GM18861 (cell line): Measurements from ENCODE around the gene COQ8A.

ENCODE experiments used
- ATAC-seq: cut with Tn5 transposase; IDR thresholded peaks from one replicate; pipeline ENCODE4 v1.9.1; 2021; ENCODE audit not compliant: unreplicated experiment

COQ8A gene

GRCh38 chr1:226940029-226940805 is at the start of gene COQ8A:
TSS of gene COQ8A (plus strand) at chr1:226940294. CDS start at chr1:226961386, 21,092 bp downstream.
- peak; percentile 94 for ATAC-seq

- no peak for ATAC-seq
Measured at GRCh38 chr1:226890331-226891108, 49.6 kb upstream of the COQ8A start.

- no peak for ATAC-seq
Measured at GRCh38 chr1:226891346-226891745, 48.7 kb upstream of the COQ8A start.

GRCh38 chr1:226891846-226892523 is 48.1 kb upstream of the COQ8A start:
- ATAC-seq = no peak

GRCh38 chr1:226892524-226892875 is 47.6 kb upstream of the COQ8A start:
- no peak for ATAC-seq

- no peak for ATAC-seq
Measured at GRCh38 chr1:226893936-226894335, 46.2 kb upstream of the COQ8A start.

- ATAC-seq = no peak
Measured at GRCh38 chr1:226894826-226895225, 45.3 kb upstream of the COQ8A start.

- ATAC-seq = no peak
Measured at GRCh38 chr1:226895644-226896043, 44.5 kb upstream of the COQ8A start.

GRCh38 chr1:226898246-226898645 is 41.8 kb upstream of the COQ8A start:
- no peak for ATAC-seq

GRCh38 chr1:226901421-226901820 is 38.7 kb upstream of the COQ8A start:
- ATAC-seq = no peak

GRCh38 chr1:226902601-226903000 is 37.5 kb upstream of the COQ8A start:
- no peak for ATAC-seq

- ATAC-seq = no peak
Measured at GRCh38 chr1:226903819-226904716, 36.0 kb upstream of the COQ8A start.

- no peak for ATAC-seq
Measured at GRCh38 chr1:226904772-226905171, 35.3 kb upstream of the COQ8A start.

GRCh38 chr1:226908419-226908818 is 31.7 kb upstream of the COQ8A start:
- no peak for ATAC-seq

GRCh38 chr1:226908913-226909312 is 31.2 kb upstream of the COQ8A start:
- no peak for ATAC-seq

GRCh38 chr1:226912587-226913176 is 27.4 kb upstream of the COQ8A start:
- ATAC-seq = peak; percentile 81

- ATAC-seq = peak; percentile 6
Measured at GRCh38 chr1:226915672-226915995, 24.5 kb upstream of the COQ8A start.

GRCh38 chr1:226916497-226916896 is 23.6 kb upstream of the COQ8A start:
- ATAC-seq = no peak

- no peak for ATAC-seq
Measured at GRCh38 chr1:226919587-226919986, 20.5 kb upstream of the COQ8A start.

GRCh38 chr1:226919995-226920394 is 20.1 kb upstream of the COQ8A start:
- ATAC-seq = no peak
